Astrocyte (in vitro differentiated cells and primary cell): ENCODE data around the gene ACAD11. TPM values are rescaled to one million over a fixed set of nuclear protein-coding genes. Genes with fewer than 3 reads are reported as not detected.

Experiments used
- DNase-seq: peaks from one replicate; pipeline ENCODE4 v3.0.0-alpha.2; 2010; ENCODE audit warnings: low read depth
- FAIRE-seq: peaks from 2 replicates; lab custom pipeline; 2011; peaks lifted over from hg19 to GRCh38; lab: Jason Lieb, UNC
- H2AFZ ChIP-seq: 2 replicates; pipeline ENCODE4 v1.6.0; 2012; ENCODE audit warnings: low read depth, low read length, inconsistent platforms
- H3K27ac ChIP-seq: 2 replicates; pipeline ENCODE4 v1.5.1; 2011; ENCODE audit warnings: low read depth, low read length, inconsistent platforms
- H3K27me3 ChIP-seq: 2 replicates; pipeline ENCODE4 v1.6.0; 2011; ENCODE audit warnings: low read length, inconsistent platforms; ENCODE audit not compliant: insufficient read depth
- H3K36me3 ChIP-seq: 2 replicates; pipeline ENCODE4 v1.5.1; 2011; ENCODE audit warnings: low read length, inconsistent platforms; ENCODE audit not compliant: insufficient read depth
- H3K4me1 ChIP-seq: 2 replicates; pipeline ENCODE4 v1.5.1; 2011; ENCODE audit warnings: low read length, inconsistent platforms; ENCODE audit not compliant: insufficient read depth
- H3K4me2 ChIP-seq: 2 replicates; pipeline ENCODE4 v1.6.0; 2012; ENCODE audit warnings: low read length, inconsistent platforms
- H3K4me3 ChIP-seq: 2 replicates; pipeline ENCODE4 v1.5.1; 2011; ENCODE audit warnings: low read depth, mild to moderate bottlenecking, low read length, inconsistent platforms; ENCODE audit not compliant: insufficient read depth
- H3K79me2 ChIP-seq: 2 replicates; pipeline ENCODE4 v1.6.0; 2012; ENCODE audit warnings: mild to moderate bottlenecking, low read length, inconsistent platforms; ENCODE audit not compliant: insufficient read depth
- H3K9ac ChIP-seq: 2 replicates; pipeline ENCODE4 v1.6.0; 2012; ENCODE audit warnings: mild to moderate bottlenecking, low read length, inconsistent platforms
- H3K9me3 ChIP-seq: 2 replicates; pipeline ENCODE4 v1.5.1; 2012; ENCODE audit warnings: low read depth, mild to moderate bottlenecking, low read length, inconsistent platforms; ENCODE audit not compliant: insufficient read depth
- H4K20me1 ChIP-seq: 2 replicates; pipeline ENCODE4 v1.6.0; 2012; ENCODE audit warnings: low read length, inconsistent platforms; ENCODE audit not compliant: insufficient read depth
- H3K27ac Mint-ChIP-seq: one replicate; pipeline ENCODE4 v1.8.0; 2021; ENCODE audit warnings: mild to moderate bottlenecking, mixed read lengths; ENCODE audit not compliant: unreplicated experiment
- H3K27me3 Mint-ChIP-seq: one replicate; pipeline ENCODE4 v1.8.0; 2021; ENCODE audit warnings: low read depth, mixed read lengths; ENCODE audit not compliant: unreplicated experiment
- H3K36me3 Mint-ChIP-seq: one replicate; pipeline ENCODE4 v1.8.0; 2021; ENCODE audit warnings: low read depth, mixed read lengths; ENCODE audit not compliant: unreplicated experiment
- H3K4me1 Mint-ChIP-seq: one replicate; pipeline ENCODE4 v1.8.0; 2021; ENCODE audit warnings: low read depth, mixed read lengths; ENCODE audit not compliant: unreplicated experiment
- H3K4me3 Mint-ChIP-seq: one replicate; pipeline ENCODE4 v1.8.0; 2021; ENCODE audit warnings: mild to moderate bottlenecking, moderate library complexity, mixed read lengths; ENCODE audit not compliant: unreplicated experiment
- H3K9me3 Mint-ChIP-seq: one replicate; pipeline ENCODE4 v1.8.0; 2021; ENCODE audit warnings: mild to moderate bottlenecking, mixed read lengths; ENCODE audit not compliant: unreplicated experiment
- CTCF ChIP-seq: IDR thresholded peaks from 2 replicates; pipeline ENCODE4 v1.5.1; 2011; ENCODE audit warnings: low read depth, mild to moderate bottlenecking, inconsistent platforms, low read length, moderate library complexity; ENCODE audit not compliant: insufficient read depth
- EZH2 ChIP-seq: IDR thresholded peaks from 2 replicates; pipeline ENCODE4 v1.6.1; 2012; ENCODE audit warnings: mild to moderate bottlenecking, low read length, inconsistent platforms; ENCODE audit not compliant: insufficient read depth
- total RNA-seq: library from RNA; stranded (reverse); gene quantifications from 2 replicates; pipeline ENCODE4 v1.2.1, GENCODE V29; 2021

The ACAD11 gene
- total RNA-seq, 1 donor from 2014 or later, result 13.0 TPM

GRCh38 chr3:132536442-132537153 is 123.0 kb downstream of the ACAD11 start:
- H3K4me2 ChIP-seq, result no peak overlapping the region

GRCh38 chr3:132535575-132536441 is 123.8 kb downstream of the ACAD11 start:
- H3K4me3 Mint-ChIP-seq, result no peak overlapping the region
- H3K4me2 ChIP-seq, result no peak overlapping the region
- no peak overlapping the region for H3K4me3 ChIP-seq
- peak overlapping the region; percentile 63 for H3K27ac ChIP-seq
- no peak overlapping the region for H2AFZ ChIP-seq
- peaks cover 34% of the 10 kb centered on the region for H3K36me3 ChIP-seq
- H3K9me3 ChIP-seq, result no peaks in the 10 kb centered on the region
- peaks cover 4% of the 10 kb centered on the region for H3K36me3 Mint-ChIP-seq
- no peaks in the 10 kb centered on the region for H3K27me3 ChIP-seq
- DNase-seq (peak; percentile 71), FAIRE-seq (peak; percentile 86)
- peak overlapping the region; percentile 29 for H3K27ac Mint-ChIP-seq
- no peaks in the 10 kb centered on the region for H3K79me2 ChIP-seq
- H4K20me1 ChIP-seq, result no peaks in the 10 kb centered on the region
- TF ChIP-seq EZH2 (no peak), CTCF (peak; percentile 67)
- no peaks in the 10 kb centered on the region for H3K9me3 Mint-ChIP-seq
- H3K27me3 Mint-ChIP-seq, result no peaks in the 10 kb centered on the region
- H3K4me1 Mint-ChIP-seq, result peaks cover 6% of the 10 kb centered on the region
- peaks cover 11% of the 10 kb centered on the region for H3K4me1 ChIP-seq
- peak overlapping the region; percentile 59 for H3K9ac ChIP-seq

More at GRCh38 chr3:132536442-132537153, 123.0 kb downstream of the ACAD11 start:
- Mint-ChIP-seq H3K36me3 (peaks cover 8% of the 10 kb centered on the region), H3K27me3 (no peaks in the 10 kb centered on the region), H3K27ac (peak overlapping the region; percentile 29), H3K4me1 (peaks cover 6% of the 10 kb centered on the region), H3K9me3 (no peaks in the 10 kb centered on the region), H3K4me3 (no peak overlapping the region)
- Histone ChIP-seq H3K9ac (peak overlapping the region; percentile 59), H3K79me2 (no peaks in the 10 kb centered on the region), H3K27ac (peak overlapping the region; percentile 63), H2AFZ (no peak overlapping the region), H3K4me1 (peaks cover 11% of the 10 kb centered on the region), H3K4me3 (no peak overlapping the region), H3K9me3 (no peaks in the 10 kb centered on the region), H3K27me3 (no peaks in the 10 kb centered on the region), H3K36me3 (peaks cover 36% of the 10 kb centered on the region), H4K20me1 (no peaks in the 10 kb centered on the region)
- peak; percentile 13 for DNase-seq
- no peak for TF ChIP-seq CTCF
- no peak for TF ChIP-seq EZH2
- FAIRE-seq, result no peak
